NOMO-1 treated with dmso at 0.1 percent for 144 hours (cell line): Measurements from ENCODE around the gene IFNLR1.
A peak's percentile ranks its signal among the peaks of the same experiment; 100 is the strongest.

Experiments used
- DNase-seq: peaks from one replicate; lab custom pipeline; 2025; ENCODE audit not compliant: unreplicated experiment; lab: John Stamatoyannopoulos, UW

Gene IFNLR1

DNA sequence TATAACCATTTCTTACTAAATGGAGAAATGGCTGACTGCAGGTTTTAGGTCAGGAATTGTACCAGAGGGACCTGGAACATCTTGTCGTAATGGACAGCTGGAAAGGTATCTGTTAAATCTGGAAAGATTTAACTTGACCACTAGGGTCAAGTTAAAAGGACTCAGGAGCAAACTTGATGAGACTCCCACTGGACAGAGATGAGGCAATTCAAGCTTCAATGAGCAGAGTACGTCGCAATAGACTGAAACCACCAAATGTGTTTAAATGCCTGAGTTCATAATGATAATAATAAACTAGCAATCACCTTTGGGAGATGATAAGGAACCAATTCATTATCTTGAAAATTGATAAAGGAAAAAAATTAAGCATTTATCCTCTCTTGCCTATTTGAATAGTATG lies 8.7 kb downstream of the IFNLR1 start:
- no peak for DNase-seq

DNA sequence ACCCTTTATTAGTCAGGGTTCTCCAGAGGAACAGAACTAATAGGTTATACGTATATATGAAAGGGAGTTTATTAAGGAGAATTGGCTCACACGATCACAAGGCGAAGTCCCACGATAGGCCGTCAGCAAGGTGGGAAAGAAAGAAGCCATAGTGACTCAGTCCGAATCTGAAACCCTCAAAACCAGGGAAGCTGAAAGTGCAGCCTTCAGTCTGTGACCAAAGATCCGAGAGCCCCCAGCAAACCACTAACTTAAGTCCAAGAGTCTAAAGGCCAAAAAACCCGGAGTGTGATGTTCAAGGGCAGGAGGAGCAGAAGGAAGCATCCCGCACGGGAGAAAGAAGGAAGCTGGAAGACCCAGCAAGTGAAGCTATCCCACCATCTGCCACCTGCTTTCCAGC lies 9.9 kb downstream of the IFNLR1 start:
- no peak for DNase-seq

DNA sequence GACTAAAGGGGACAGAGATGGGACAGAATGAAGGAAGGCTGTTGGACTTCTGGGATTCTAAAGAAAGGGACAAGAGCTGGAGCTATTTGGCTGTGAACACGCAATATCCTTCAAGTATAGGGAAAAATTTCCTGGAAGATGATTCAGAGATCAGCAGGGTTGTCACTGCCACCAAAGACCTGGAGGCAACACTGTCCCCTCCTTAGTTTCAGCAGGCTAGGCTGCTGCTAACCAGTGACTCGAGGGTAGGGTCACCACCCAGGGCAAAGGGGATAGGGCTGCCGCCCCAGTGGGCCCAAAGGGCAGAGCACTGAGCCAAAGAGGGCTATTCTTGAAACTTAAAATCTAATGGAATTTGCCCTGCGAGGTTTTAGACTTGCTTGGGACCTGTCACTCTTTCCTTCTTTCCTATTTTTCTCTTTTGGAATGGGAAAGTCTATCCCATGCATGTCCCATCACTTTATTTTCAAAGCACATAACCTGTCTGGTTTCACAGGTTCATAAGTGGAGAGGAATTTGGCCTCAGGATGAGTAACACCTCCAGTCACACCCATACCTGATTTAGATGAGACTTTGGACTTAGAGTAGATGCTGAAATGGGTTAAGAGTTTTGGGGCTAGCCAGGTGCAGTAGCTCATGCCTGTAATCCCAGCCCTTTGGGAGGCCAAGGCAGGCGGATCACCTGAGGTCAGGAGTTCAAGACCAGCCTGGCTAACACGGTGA lies 11.9 kb downstream of the IFNLR1 start:
- no peak for DNase-seq

DNA sequence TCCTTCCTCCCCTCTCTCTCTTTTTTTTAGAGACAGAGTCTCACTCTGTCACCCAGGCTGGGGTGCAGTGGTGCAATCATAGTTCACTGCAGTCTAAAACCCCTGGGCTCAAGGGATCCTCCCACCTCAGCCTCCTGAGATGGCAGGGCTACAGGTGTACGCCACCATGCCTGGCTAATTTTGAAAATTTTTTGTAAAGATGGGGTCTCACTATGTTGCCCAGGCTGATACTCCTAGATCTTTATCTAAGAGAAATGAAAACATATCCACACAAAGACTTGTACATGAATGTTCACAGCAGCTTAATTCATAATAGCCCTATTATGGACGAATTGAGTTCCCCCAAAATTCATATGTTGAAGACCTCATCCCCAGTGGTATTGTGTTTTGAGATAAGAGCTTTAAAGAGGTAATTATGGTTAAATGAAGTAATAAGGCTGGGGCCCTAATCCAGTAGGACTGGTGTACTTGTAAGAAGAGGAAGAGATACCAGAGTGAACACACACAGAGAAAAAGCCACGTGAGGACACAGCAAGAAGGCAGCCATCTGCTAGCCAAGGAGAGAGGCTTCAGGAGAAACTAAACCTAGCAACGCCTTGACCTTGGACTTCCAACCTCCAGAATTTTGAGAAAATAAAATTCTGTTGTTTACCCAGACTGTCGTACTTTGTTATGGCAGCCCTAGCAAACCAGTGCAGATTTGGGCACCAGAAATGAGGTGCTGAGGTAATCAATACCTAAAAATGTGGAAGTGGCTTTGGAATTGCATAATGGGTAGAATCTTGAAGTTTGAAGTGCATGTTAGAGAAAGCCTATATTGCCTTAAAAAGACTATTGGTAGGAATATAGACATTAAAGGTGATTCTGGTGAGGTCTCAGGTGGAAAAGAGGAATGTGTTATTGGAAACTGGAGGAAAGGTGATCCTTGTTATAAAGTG lies 13.2 kb downstream of the IFNLR1 start:
- peak; percentile 54 for DNase-seq

DNA sequence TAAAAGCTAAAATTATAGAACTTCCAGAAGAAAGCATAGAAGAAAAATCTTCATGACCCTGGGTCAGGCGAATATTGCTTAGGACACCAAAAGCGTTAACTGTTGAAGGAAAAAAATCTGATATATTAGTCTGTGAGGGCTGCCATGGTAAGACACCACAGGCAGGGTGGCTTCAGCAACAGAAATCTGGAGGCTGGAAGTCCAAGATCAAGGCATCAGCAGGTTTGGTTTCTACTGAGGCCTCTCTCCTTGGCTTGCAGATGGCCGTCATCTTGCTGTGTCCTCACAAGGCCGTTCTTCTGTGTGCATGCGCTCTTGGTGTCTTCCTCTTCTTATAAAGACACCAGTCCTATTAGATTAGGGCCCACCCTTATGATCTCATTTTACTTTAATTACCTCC lies 14.5 kb downstream of the IFNLR1 start:
- no peak for DNase-seq

DNA sequence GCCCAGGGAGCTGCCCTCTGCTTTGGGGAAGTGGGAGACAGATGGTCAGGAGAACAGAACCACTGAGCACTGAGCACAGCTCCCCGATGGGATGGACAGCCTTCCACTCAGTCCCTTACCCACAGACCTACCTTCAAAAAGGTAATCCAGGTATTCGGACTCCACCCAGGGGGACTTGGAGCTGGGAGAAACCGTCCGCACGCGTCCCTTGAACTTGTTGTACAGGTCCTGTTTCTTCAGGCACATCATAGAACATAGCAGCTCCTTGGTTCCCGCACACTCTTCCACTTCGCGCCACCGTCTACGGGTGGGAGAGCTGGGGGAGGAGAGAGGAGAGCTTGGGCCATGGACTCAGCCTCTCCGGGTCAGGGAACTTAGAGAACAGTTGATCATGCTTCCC lies 17.8 kb downstream of the IFNLR1 start:
- no peak for DNase-seq

DNA sequence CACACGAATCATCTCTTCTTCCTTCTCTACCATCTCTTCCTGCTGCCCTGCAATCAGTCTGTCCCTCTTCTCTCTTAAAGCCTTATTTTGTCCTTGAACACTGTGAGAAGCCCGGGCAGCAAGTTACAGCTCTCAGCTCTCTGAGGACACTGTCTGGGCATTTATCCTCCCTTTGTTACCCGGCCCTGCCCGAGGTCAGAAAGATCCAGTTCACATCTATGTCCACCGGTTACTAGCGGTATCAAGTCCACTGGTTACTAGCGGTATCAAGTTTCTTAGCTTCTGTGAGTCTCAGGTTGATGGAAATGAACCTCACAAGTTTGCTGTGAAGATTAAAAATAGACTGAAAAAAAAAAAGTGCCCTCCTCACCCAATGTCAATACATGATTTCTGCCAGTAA lies 18.8 kb downstream of the IFNLR1 start:
- no peak for DNase-seq

DNA sequence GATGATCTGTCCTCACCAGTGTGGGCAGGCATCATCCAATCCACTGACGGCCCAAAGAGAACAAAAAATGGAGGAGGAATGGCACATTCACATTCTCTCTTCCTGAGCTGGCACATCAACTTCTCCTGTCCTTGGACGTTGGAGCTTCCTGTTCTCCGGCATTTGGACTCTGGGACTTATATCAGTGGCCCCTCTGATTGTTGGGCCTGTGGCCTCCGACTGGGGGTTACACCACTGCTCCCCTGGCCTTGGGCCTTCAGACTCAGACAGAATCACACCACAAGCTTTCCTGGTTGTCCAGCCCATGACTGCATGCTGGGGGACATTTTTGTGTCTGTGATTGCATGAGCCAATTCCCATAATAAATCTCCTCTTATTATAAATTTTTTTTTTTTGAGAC lies 20.1 kb downstream of the IFNLR1 start:
- DNase-seq = no peak

DNA sequence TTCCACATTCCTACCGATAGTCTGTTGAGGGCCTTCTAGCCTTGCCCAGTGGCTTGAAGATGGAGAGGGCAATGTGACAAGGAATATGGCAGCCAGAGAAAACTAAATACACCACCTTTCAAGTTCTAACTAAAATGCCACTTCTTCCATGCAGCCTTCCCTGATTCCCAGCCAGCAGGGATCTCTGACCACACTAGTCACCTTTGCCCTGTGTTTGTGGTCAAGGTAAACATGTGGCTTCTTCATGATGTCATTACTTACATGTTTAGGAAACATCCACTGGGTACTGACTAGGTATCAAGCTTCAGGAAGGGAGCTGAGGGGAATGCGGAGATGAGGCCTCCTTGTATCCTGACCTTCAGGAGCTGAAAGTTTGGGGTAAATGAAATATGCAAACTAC lies 21.6 kb downstream of the IFNLR1 start:
- DNase-seq = no peak

DNA sequence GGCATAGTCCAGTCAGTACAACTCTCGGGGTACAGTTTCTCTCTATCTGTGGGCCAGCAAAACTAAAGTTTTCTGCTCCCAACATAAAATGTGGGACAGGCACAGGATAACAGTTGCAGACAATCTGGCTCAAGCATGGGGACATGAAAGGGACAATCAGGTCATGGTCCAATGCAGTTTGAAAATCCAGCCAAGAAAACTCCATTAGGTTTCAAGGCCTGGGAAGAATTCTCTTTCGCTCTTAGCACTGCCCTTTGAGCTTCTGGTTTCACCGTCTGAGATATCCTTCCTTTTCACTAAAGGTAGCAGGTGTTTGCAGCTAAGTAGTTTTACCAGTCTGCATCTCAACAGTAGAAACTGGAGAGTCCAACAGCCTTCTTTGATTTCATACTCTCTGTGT lies 23.1 kb downstream of the IFNLR1 start:
- no peak for DNase-seq

DNA sequence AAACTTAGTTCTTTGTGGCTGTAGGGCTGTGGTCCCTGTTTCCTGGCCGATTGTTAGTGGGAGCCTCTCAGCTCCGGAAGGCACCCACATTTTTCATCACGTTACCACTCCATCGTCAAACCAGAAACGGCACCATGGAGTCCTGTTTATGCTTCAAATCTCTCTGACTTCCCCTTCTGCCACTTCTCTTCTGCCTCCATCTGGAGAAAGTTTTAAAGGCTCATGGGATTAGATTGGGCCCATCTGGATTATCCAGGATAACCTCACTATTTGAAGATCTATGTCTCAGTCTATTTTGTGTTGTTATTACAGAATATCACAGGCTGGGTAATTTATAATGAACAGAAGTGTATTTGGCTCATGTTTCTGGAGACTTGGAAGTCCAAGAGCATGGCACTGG lies 24.9 kb downstream of the IFNLR1 start:
- no peak for DNase-seq

DNA sequence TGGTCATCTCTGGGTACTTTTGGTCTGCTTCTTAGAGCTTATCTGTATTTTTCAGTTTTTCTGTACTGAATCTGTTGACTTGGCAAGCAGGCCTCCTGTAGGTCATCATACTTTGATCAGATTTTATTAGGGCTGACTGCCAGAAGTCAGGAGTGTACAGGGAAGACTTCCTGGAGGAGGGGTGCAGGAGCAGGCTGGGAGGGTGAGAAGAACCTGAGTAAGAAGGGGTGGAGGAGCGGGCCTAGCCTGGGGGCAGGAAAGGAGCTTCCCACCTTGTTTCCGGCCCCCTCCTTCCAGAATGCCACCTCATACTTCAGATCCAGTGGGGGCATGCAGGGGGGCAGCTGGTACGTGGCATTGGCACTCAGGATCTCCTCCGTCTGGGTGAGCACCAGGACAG lies 25.8 kb downstream of the IFNLR1 start:
- DNase-seq = no peak

DNA sequence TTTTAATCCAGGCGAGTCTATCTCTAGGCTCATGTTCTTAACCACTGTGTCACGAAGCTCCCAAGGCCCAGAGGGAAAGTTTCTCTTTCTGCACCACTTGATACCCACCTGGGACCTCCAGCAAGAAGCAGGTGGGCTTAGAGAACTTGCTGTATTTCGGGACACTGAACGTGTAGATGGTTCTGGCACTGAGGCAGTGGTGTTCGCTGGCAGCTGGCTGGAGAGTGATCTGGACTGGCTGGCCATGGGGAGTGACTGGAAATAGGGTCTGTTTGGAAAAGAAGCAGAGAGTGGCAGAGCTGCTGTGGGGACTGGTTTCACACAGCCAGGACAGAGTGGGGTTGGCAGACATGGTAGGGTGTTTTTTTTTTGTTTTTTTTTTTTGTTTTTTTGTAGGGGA lies 27.7 kb downstream of the IFNLR1 start:
- DNase-seq = no peak

DNA sequence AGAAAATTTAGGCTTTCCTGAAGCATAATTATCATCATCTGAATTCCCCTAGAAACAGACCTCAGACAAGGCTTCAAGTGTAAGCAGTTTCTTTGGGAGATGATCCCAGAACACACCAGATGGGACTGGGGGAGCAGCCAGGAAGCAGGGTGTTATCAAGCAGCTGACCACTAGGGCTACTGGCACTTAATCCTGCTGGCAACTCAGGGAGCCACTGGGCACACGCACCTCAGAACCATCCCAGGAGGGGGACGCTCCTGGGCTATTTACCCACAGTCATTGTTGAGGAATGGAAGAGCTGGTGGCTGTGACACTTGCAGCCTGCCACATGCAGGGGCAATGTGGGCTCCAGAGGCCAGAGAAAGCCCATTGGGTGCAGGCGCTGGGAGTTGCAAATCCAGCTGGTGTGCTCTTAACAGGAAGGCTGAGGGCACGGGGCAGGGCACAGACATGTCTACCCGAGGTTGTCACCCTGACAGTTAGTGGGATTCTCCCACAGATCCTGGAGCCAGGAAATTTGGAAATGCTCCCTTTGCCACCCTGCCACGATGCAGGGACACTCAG lies 29.1 kb downstream of the IFNLR1 start:
- DNase-seq = no peak

DNA sequence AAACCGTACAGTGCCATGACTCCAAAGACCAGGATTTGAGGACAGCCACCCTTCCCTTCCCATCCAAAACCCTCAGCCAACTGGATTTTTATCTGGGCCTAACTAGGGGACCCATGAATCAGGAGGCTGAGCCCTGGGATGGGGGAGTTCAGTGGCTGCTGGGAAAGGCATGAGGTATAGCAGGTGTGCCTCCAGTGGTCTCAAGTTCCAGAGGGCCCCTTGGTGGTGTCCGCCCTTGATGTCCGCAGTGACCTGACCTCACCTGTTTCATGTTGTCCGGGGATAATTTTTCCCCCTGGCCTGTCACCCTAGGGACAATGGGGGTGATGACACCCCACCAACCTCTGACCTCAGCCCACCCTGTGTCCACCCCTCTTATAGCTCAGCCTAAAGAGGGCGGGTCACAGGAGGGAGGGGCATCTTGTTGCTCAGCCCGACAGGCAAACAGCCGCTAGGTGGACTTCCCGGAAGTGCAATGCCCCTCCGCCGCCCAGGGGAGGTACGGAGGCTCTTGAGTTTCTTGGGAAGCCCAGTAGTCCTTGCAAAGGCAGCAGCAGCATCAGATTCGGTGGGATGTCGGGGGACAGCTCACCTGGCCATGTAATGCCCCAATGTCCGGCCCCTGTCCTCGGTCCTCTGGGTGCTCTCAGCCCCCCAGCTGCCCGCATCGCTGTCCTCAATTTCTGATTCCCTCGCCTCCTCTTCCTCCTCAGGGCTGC lies 30.4 kb downstream of the IFNLR1 start:
- no peak for DNase-seq

DNA sequence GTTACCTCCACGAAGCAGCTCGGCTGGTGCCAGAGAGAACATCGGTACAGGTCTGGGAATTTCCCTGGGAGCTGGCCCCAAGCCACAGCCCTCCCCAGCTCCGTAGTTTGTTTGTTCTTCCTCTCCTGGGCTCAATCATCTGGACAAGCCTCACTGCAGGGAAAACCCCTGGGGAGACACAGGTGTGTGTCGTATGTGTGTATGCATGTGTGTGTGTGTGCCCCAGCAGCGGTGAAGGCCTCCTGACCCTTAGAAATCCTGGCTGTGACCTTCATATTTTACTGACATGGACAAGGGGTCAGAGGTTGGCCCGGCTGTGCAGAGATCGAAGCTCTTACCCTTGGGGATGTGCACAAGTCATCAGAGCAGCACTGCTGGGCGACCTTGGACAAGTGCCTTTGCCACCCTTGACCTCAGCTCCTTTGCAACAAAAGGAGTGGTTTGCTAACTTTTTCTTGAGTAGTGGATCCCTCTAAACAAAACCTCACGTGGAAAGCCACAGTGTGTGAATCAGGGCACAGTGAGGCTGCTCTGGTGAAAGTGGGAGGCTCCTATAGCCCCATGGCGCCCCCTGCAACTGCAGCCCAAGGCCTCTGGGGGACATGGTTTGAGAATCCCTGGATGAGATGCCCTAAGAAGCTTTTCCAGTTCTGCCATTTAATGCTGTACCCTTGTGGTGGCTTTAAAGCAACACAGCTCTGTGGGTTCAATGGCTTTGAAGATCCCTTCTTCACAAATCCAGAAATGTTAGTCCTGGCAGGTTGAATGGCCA lies 31.9 kb downstream of the IFNLR1 start:
- DNase-seq = no peak

DNA sequence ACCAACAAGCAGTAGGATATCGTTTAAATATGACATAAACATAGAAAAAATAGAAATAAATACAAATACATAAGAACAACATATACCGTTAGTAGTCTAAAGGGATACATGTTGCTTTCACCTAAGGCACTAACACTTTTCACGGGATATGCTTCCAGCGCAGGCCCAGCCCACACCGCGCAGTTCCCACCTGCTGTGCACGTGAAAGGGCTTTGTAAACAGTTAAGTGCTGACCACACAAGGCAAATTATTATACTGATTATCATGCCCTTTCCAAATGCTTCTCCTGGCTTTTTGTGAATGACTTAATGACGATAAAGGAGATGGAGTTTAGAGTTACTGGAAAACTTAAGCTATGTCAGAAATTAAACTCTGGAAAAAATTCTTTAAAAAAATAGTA lies 32.9 kb downstream of the IFNLR1 start:
- DNase-seq = no peak

DNA sequence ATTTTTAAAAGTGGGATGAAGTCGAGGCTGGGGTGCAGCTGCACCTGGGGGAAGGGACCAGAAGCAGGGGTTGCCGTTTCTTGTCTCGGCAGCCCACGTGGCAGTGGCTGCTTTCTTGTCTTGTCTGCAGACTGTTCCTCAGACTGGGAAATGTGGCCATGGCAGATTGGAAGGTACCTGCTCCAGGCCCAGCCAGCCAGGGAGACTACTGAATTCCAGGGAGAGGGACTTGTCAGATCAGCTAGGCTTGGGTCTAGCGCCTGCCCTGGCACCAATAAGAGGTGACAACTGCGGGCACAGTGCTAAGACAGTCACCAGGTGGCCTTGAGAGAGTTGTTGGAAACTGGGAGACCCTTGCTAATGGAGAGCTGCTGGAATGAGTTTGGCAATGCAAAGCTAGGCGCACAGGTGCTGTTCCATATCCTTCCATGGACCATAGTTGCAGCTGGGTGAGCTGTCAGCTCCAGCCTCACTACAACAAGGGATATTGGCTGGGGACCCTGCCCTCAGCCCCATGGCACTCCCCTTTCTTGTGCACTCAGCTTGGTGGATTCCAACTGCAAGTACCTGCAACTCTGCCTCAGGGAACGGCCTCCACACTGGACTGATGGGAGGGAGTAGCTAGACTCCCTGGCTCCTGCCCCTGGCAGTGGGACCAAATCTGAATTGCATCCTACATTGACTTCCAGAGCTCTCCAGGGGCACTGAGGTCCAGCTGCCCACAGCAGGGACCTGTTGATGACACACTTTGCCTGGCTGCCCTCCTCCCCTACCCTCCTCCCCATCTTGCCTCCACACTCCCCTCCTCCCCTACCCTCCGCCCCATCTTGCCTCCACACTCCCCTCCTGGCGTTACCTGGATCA lies 34.2 kb downstream of the IFNLR1 start:
- no peak for DNase-seq

DNA sequence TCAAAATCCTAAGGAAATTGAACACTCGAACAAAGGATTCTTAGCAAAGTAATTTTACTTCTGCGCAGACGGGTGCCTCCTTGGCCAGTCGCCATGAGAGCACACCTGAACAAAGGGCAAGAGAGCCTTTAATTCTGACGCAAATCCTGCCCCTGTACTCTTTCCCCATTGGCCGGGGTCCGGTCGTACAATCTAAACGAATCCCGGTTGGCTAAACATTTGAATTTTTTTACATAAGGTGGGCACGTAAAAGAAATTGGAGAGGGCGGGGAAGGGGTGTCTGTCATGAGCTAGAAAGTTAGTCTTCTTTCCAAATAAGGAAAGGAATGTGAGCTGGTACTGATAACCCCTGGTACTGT lies 35.9 kb downstream of the IFNLR1 start:
- DNase-seq = no peak
